IPS-11a (cell line): ENCODE measurements around the gene RGCC.
"Not testable (repeated sequence)": the region's sequence is repeated elsewhere in the genome, so short reads cannot be mapped to it uniquely, and the experiment has no call there.

Experiments used
- H3K4me3 ChIP-seq: one replicate; pipeline ENCODE4 v1.5.1; 2013; ENCODE audit warnings: low read depth, low read length, control low read depth

The RGCC gene

GRCh38 chr13:41488124-41488523, 30.8 kb downstream of the RGCC start:
- H3K4me3 ChIP-seq = no peak overlapping the region

- H3K4me3 ChIP-seq = no peak overlapping the region
Observed at GRCh38 chr13:41490371-41491015, 33.1 kb downstream of the RGCC start.

GRCh38 chr13:41491436-41491835, 34.1 kb downstream of the RGCC start:
- H3K4me3 ChIP-seq = no peak overlapping the region

- H3K4me3 ChIP-seq = no peak overlapping the region
Observed at GRCh38 chr13:41492432-41493260, 35.3 kb downstream of the RGCC start.

- H3K4me3 ChIP-seq = no peak overlapping the region
Observed at GRCh38 chr13:41494202-41494601, 36.9 kb downstream of the RGCC start.

GRCh38 chr13:41495044-41495443, 37.7 kb downstream of the RGCC start:
- H3K4me3 ChIP-seq = no peak overlapping the region

- no peak overlapping the region for H3K4me3 ChIP-seq
Observed at GRCh38 chr13:41496420-41497234, 39.3 kb downstream of the RGCC start.

- H3K4me3 ChIP-seq = no peak overlapping the region
Observed at GRCh38 chr13:41497436-41497835, 40.1 kb downstream of the RGCC start.

GRCh38 chr13:41499452-41499851, 42.1 kb downstream of the RGCC start:
- H3K4me3 ChIP-seq = no peak overlapping the region

GRCh38 chr13:41500511-41500910, 43.2 kb downstream of the RGCC start:
- H3K4me3 ChIP-seq = no peak overlapping the region

GRCh38 chr13:41501281-41501680, 43.9 kb downstream of the RGCC start:
- H3K4me3 ChIP-seq = no peak overlapping the region

- H3K4me3 ChIP-seq = no peak overlapping the region
Observed at GRCh38 chr13:41502031-41502430, 44.7 kb downstream of the RGCC start.

GRCh38 chr13:41502673-41503072, 45.3 kb downstream of the RGCC start:
- H3K4me3 ChIP-seq = no peak overlapping the region

GRCh38 chr13:41503356-41503755, 46.0 kb downstream of the RGCC start:
- no peak overlapping the region for H3K4me3 ChIP-seq

GRCh38 chr13:41504657-41505056, 47.3 kb downstream of the RGCC start:
- not testable (repeated sequence) for H3K4me3 ChIP-seq

- H3K4me3 ChIP-seq = no peak overlapping the region
Observed at GRCh38 chr13:41505209-41505835, 48.0 kb downstream of the RGCC start.

- H3K4me3 ChIP-seq = no peak overlapping the region
Observed at GRCh38 chr13:41506312-41506711, 49.0 kb downstream of the RGCC start.

- no peak overlapping the region for H3K4me3 ChIP-seq
Observed at GRCh38 chr13:41509971-41510370, 52.6 kb downstream of the RGCC start.

- no peak overlapping the region for H3K4me3 ChIP-seq
Observed at GRCh38 chr13:41511827-41512226, 54.5 kb downstream of the RGCC start.

GRCh38 chr13:41512441-41512840, 55.1 kb downstream of the RGCC start:
- no peak overlapping the region for H3K4me3 ChIP-seq

GRCh38 chr13:41513600-41513999, 56.2 kb downstream of the RGCC start:
- no peak overlapping the region for H3K4me3 ChIP-seq
